HG03354 (cell line): ENCODE data around the gene NOX3.
"Not testable (repeated sequence)": the region's sequence is repeated elsewhere in the genome, so short reads cannot be mapped to it uniquely, and the experiment has no call there.

Source experiments
- ATAC-seq: cut with Tn5 transposase; IDR thresholded peaks from one replicate; pipeline ENCODE4 v1.9.1; 2021; ENCODE audit warnings: mild to moderate bottlenecking; ENCODE audit not compliant: unreplicated experiment, poor library complexity, severe bottlenecking

NOX3 gene

GRCh38 chr6:155470979-155471616 is 15.5 kb upstream of the NOX3 start:
- ATAC-seq = not testable (repeated sequence)

DNA sequence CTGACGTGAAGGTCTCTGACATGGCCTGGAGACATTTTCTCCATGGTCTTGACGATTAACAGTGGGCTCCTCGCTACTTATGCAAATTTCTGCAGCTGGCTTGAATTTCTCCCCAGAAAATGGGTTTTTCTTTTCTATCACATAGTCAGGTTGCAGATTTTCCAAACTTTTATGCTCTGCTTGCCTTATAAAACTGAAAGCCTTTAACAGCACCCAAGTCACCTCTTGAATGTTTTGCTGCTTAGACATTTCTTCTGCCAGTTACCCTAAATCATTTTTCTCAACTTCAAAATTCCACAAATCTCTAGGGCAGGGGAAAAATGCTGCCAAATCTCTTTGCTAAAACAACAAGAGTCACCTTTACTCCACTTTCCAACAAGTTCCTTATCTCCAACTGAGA is 12.9 kb upstream of the NOX3 start:
- ATAC-seq = not testable (repeated sequence)

- no peak for ATAC-seq
These were observed 10.9 kb upstream of the NOX3 start for GRCh38 chr6:155466539-155466938.

DNA sequence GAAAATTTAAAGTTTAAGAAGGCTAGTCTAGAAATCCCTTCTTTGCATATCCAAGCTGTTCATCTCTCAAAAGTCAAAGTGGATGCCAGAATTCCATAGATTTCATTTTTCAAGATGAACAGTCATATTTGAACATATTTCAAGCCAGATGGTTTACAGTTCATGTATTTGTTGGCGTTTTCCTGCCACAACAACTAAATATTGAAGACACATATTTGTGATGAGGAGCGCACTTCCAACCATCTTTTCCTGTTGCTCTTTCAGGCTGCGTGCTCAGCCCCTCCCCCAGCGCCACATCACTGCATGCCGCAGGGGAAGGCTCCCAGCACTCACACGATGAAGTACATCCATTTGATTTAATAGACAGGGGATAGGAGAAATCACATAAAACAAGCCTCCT is 5.9 kb upstream of the NOX3 start:
- ATAC-seq = no peak

DNA sequence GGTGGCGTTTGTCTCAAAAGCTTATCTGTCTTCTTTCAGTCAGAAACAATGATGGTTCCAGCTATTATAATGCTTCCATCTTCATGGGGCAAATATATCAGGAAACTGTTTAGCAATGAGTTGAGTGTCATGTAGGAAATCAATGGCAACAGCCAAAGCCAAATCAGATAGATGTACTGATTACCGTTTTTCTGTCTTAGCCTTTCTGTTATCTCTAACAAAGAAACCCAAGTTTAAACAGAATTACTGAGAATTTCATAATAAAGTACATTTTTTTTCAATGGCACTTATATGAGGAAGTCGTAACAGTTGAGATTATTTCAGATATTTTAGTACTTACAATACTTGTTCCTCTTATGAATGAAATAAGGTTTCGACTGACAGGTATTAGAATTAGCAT is 1.2 kb downstream of the NOX3 start:
- ATAC-seq = no peak

DNA sequence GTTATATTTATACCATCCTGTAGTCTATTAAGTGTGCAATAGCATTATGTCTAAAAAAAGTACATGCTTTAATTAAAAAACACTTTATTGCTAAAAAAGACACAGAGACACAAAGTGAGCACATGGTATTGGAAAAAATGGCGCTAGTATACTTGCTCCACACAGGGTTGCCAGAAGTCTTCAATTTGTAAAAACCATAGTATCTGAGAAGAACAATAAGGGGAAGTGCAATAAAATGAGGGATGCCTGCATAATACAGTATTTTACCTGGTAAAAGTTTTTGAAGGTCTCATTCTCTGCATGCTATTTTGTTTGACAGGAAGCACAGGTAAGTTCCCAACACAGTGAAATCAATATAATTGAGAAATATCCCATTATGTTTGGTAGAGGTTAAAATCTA is 1.6 kb downstream of the NOX3 start:
- no peak for ATAC-seq

DNA sequence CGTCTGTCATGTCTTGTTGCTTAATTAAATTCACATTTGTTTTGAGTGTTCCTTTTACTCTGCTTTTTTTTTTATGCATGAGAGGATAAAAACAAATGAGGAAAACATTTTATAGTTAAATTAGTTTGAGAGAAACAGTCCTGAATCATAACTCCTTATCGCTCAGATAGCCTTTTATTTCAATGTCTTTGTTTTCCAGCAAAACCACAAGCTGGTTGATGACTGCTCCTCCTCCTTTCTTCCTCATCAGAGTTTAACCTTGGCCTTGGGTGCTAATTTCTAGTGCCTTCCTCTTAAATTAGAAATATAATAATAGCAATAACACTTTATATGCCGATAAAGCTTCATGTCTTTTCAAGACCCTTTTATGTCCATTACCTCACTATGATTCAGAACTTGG is 3.1 kb downstream of the NOX3 start:
- ATAC-seq = no peak

GRCh38 chr6:155451530-155451929 is 4.1 kb downstream of the NOX3 start:
- not testable (repeated sequence) for ATAC-seq

- no peak for ATAC-seq
These were observed 5.4 kb downstream of the NOX3 start for GRCh38 chr6:155450240-155450581.

GRCh38 chr6:155449450-155450239 is 6.0 kb downstream of the NOX3 start:
- ATAC-seq = no peak

GRCh38 chr6:155448668-155449449 is 6.8 kb downstream of the NOX3 start:
- ATAC-seq = no peak

- no peak for ATAC-seq
These were observed 7.7 kb downstream of the NOX3 start for GRCh38 chr6:155447949-155448348.

GRCh38 chr6:155444952-155445903 is 10.4 kb downstream of the NOX3 start:
- ATAC-seq = no peak

DNA sequence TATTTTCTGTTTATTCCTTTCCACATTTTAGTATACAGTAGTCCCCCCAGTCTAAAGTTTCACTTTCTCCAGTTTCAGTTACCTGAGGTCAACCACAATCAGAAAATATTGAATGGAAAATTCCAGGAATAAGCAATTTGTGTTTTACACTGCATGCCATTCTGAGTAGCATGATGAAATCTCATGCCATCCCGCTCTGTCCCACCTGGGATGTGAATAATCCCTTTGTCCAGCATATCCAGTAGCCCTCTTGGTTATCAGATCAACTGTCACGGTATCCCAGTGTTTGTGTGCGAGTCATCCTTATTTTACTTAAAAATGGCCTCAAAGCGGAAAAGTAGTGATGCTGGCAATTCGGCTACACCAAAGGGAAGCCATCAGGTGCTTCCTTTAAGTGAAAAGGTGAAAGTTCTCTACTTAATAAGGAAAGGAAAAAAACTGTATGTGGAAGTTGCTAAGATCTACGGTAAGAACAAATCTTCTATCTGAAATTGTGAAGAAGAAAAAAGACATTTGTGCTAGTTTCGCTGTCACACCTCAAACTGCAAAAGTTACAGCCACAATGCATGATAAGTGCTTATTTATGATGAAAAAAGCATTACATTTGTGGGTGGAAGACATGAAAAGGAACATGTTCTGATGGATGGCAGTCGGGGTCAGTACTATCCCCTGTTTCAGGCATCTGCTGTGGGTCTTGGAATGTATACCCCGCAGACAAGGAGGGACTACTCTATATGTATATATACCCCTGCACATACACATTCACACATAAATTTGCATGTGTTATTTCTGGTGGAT is 11.3 kb downstream of the NOX3 start:
- ATAC-seq = no peak

DNA sequence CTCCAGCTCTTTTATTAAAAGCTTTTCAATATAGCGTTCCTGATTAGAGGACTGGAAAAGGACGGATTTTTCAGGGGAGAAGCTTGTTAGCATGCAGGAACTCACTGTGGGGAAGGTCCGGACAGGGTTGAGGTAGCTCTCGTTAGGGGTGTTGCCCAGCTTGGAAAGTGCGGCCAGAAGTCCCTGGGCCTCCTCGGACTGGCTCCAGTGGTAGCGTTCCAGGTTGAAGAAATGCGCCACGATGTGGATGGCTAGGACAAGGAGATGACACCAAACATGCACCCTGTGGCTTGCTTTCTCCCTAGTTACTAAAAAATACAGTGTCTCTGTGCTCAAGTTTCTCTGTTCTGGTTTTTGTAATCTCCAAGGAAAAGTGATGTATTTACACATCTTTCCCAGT is 12.5 kb downstream of the NOX3 start:
- no peak for ATAC-seq

GRCh38 chr6:155442562-155442961 is 13.1 kb downstream of the NOX3 start:
- no peak for ATAC-seq

- ATAC-seq = no peak
These were observed 14.6 kb downstream of the NOX3 start for GRCh38 chr6:155441112-155441465.

DNA sequence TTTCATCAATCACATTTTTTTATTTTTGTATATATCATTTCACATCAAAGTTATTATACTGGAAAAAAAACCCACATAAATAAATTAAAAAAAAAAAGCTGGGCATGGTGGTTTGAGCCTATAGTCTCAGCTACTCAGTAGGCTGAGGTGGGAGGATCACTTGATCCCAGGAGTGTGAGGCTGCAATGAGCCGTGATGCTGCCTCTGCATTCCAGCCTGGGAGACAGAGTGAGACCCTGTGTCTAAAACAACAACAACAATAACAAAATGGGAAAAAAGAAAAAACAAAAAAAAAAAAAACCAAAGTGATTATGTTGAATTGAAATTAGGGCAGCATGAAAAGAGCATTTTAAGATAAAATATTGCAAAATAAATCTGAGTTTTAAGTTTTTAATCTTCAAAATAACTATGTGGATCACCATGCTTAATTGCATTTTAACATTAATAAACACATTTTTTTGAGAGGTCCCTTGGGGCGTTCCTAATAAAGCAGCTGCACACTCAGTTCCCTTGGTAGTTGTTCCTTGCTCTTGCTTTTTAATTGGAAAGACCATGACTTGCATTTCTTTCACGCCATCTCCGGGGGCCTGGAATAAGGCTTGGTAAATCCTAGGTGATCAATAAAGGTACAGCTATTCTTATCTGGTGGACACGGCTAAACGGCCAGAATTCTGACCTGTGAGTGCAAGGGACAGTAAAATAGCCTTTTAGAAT is 15.1 kb downstream of the NOX3 start:
- no peak for ATAC-seq
